Endothelial cell of umbilical vein (primary cell): ENCODE data around the gene OR6N2. TPM values are rescaled to one million over a fixed set of nuclear protein-coding genes. Genes with fewer than 3 reads are reported as not detected.

ENCODE experiments used
- BruUV-seq: library from RNA; stranded (reverse); fragments of 400-500 nt; replicated peaks from 2 replicates; lab custom pipeline; 2021; lab: Mats Ljungman, UMichigan
- CTCF ChIA-PET: fragments of 300-600, 350-600 bp; sonication (Branson Sonifier 250); formaldehyde crosslinking; loops from one replicate; lab custom pipeline; 2021; ENCODE audit warnings: antibody characterized with exemption, inconsistent platforms; lab: Charles Lee
- POLR2A ChIA-PET: fragments of 300-600, 350-600 bp; sonication (Branson Sonifier 250); formaldehyde crosslinking; loops from one replicate; lab custom pipeline; 2021; ENCODE audit warnings: antibody characterized with exemption, inconsistent platforms; lab: Charles Lee
- DNase-seq: peaks from one replicate; pipeline ENCODE4 v3.0.0-alpha.2; 2011; ENCODE audit warnings: low read depth, low spot score
- FAIRE-seq: peaks from 2 replicates; lab custom pipeline; 2011; peaks lifted over from hg19 to GRCh38; lab: Jason Lieb, UNC
- H2AFZ ChIP-seq: 2 replicates; pipeline ENCODE4 v1.6.0; 2012; ENCODE audit warnings: low read depth, low read length, control low read depth, inconsistent platforms
- H3K27ac ChIP-seq: 2 replicates; pipeline ENCODE4 v1.5.1; 2011; ENCODE audit warnings: low read depth, mild to moderate bottlenecking, control low read depth, low read length, moderate library complexity; ENCODE audit not compliant: insufficient read depth
- H3K27me3 ChIP-seq, 2 experiments: 2 replicates each; pipeline versions ENCODE4 v1.6.0 to v1.6.1; 2011; ENCODE audit warnings: low read length in 2 of 2, mixed read lengths in 1 of 2; ENCODE audit not compliant: control insufficient read depth in 2 of 2, insufficient read depth in 2 of 2
- H3K36me3 ChIP-seq, 2 experiments: 2 replicates in 1 of 2; 3 replicates in 1 of 2; pipeline ENCODE4 v1.5.1; 2011; ENCODE audit warnings: low read length in 2 of 2, mild to moderate bottlenecking in 1 of 2, moderate library complexity in 1 of 2; ENCODE audit not compliant: control insufficient read depth in 2 of 2, insufficient read depth in 2 of 2; ENCODE audit errors: extremely low read depth in 1 of 2
- H3K4me1 ChIP-seq: 3 replicates; pipeline ENCODE4 v1.5.1; 2011; ENCODE audit warnings: mild to moderate bottlenecking, low read length; ENCODE audit not compliant: control insufficient read depth, insufficient read depth; ENCODE audit errors: extremely low read depth
- H3K4me2 ChIP-seq: 2 replicates; pipeline ENCODE4 v1.6.1; 2011; ENCODE audit warnings: low read length, control low read depth, mixed read lengths; ENCODE audit not compliant: insufficient read depth
- H3K4me3 ChIP-seq, 3 experiments: fragments of 200-600 bp in 1 of 3; sonication (generic), shearing (Covaris generic) in 1 of 3; replicated peaks in 1 of 3; 2 replicates each; pipeline ENCODE4 v1.5.1; 2011 to 2016; ENCODE audit warnings: control low read depth in 3 of 3, low read length in 3 of 3, mild to moderate bottlenecking in 2 of 3, inconsistent platforms in 1 of 3, low read depth in 1 of 3, moderate library complexity in 1 of 3; ENCODE audit not compliant: insufficient read depth in 1 of 3
- H3K79me2 ChIP-seq: 2 replicates; pipeline ENCODE4 v1.6.0; 2012; ENCODE audit warnings: low read length, inconsistent platforms; ENCODE audit not compliant: control insufficient read depth, insufficient read depth
- H3K9ac ChIP-seq: replicated peaks from 2 replicates; pipeline ENCODE3; 2011; ENCODE audit warnings: low read length, control low read depth; ENCODE audit not compliant: insufficient read depth; ENCODE audit errors: extremely low read depth
- H3K9me1 ChIP-seq: replicated peaks from 3 replicates; pipeline ENCODE4 v1.6.0; 2011; ENCODE audit warnings: mild to moderate bottlenecking, low read length; ENCODE audit not compliant: control insufficient read depth, insufficient read depth; ENCODE audit errors: extremely low read depth
- H3K9me3 ChIP-seq: replicated peaks from 2 replicates; pipeline ENCODE4 v1.5.1; 2012; ENCODE audit warnings: low read length, inconsistent platforms; ENCODE audit not compliant: control insufficient read depth, insufficient read depth
- H4K20me1 ChIP-seq: replicated peaks from 2 replicates; pipeline ENCODE3; 2011; ENCODE audit warnings: mild to moderate bottlenecking, low read length; ENCODE audit not compliant: control insufficient read depth, insufficient read depth; ENCODE audit errors: extremely low read depth
- EZH2 ChIP-seq: IDR thresholded peaks from 2 replicates; pipeline ENCODE4 v1.6.1; 2012; ENCODE audit warnings: borderline replicate concordance, low read depth, mild to moderate bottlenecking, moderate library complexity, low read length, inconsistent platforms; ENCODE audit not compliant: severe bottlenecking
- FOS ChIP-seq: IDR thresholded peaks from 2 replicates; pipeline ENCODE4 v1.6.1; 2011; ENCODE audit warnings: mild to moderate bottlenecking, low read length, moderate library complexity, borderline replicate concordance; ENCODE audit not compliant: insufficient read depth
- GATA2 ChIP-seq: IDR thresholded peaks from 2 replicates; pipeline ENCODE4 v1.7.0; 2011; ENCODE audit warnings: low read depth, mild to moderate bottlenecking, moderate library complexity, mixed read lengths, low read length; ENCODE audit not compliant: insufficient read length, insufficient read depth
- JUN ChIP-seq: IDR thresholded peaks from 2 replicates; pipeline ENCODE4 v1.6.1; 2011; ENCODE audit warnings: borderline replicate concordance, low read depth; ENCODE audit not compliant: insufficient read length, insufficient read depth
- MYC ChIP-seq: IDR thresholded peaks from one replicate; pipeline ENCODE4 v1.6.1; 2011; ENCODE audit warnings: mild to moderate bottlenecking, low read depth, low read length
- POLR2A ChIP-seq: IDR thresholded peaks from 2 replicates; pipeline ENCODE4 v1.6.1; 2012; ENCODE audit warnings: low read depth, mild to moderate bottlenecking, control low read depth, low read length
- POLR2AphosphoS5 ChIP-seq: IDR thresholded peaks from 2 replicates; pipeline ENCODE4 v1.6.1; 2012; ENCODE audit warnings: low read depth, mild to moderate bottlenecking, control low read depth, low read length, moderate library complexity; ENCODE audit not compliant: insufficient read depth
- dilution Hi-C: fragments of 300-500 bp; cut with MboI; formaldehyde crosslinking; loops from one replicate; pipeline ENCODE4 v1.15.0; 2019; ENCODE audit warnings: low sequenced_read_pairs; ENCODE audit not compliant: extremely low pct_ligation_motif_present
- intact Hi-C: fragments of 100-400 bp; cut with micrococcal nuclease; formaldehyde crosslinking; loops from one replicate; pipeline ENCODE4 v1.10.0; 2022
- polyA plus RNA-seq, 4 experiments: library from polyadenylated mRNA; depleted of rRNA in 3 of 4; stranded (reverse) in 3 of 4; unstranded in 1 of 4; fragments of >200 nt; gene quantifications; 2 replicates each; pipeline versions ENCODE4 v1.2.1 to v1.2.3, GENCODE V29; 2011 to 2012; ENCODE audit warnings: missing spikeins in 1 of 4
- total RNA-seq: library from RNA; stranded (reverse); gene quantifications from 2 replicates; pipeline ENCODE4 v1.2.3, GENCODE V29; 2021
- TF ChIP-seq, protein P1 (sequence below): IDR thresholded peaks from 2 replicates; pipeline ENCODE4 v1.6.1; 2011; ENCODE audit not compliant: insufficient read depth, insufficient read length
- TF ChIP-seq, protein P2 (sequence below), 2 donors: IDR thresholded peaks; 1 replicate in 1 of 2; 2 replicates in 1 of 2; pipeline ENCODE4 v1.5.1; 2011; ENCODE audit warnings: low read length in 2 of 2, mild to moderate bottlenecking in 2 of 2, moderate library complexity in 2 of 2, control low read depth in 1 of 2, inconsistent platforms in 1 of 2, low read depth in 1 of 2; ENCODE audit not compliant: insufficient read depth in 1 of 2; ENCODE audit errors: extremely low read depth in 1 of 2

OR6N2 gene
- total and polyA plus RNA-seq, 2 donors (not counting 3 experiments of a cell fraction or from before 2014, with no cell fraction given), result not detected

DNA sequence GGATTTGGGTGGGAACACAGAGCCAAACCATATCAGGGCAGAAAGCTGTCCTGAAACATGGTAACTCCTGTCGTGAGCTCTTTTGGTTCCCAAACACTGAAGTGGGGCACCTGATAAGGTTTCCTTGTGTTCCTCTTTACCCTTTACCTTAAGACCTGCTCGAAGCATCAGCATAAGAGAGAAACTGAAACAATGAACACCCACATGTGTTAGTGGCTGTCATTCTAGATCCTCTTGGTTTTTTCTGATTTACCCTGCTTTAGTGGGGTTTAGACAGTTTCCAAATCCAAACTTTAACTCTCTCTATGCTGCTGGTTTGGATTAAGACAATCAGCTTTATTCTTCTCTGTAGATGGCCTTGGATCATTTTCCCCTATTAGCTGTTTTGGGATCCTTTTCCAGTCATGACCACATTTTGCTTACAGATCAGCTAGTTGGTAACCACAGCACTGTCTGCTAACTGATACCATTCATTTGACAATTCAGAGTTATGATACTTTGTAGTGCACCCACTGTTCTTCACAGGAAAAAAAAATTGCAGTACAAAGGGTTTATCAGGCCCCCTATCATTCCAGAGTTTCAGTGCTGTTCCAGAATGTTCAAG is 49.2 kb upstream of the OR6N2 start:
- H4K20me1 ChIP-seq, result no peaks in the 10 kb centered on the region
- no peak for DNase-seq
- no peaks in the 10 kb centered on the region for H3K9me1 ChIP-seq
- no peaks in the 10 kb centered on the region for H3K9me3 ChIP-seq
- H3K79me2 ChIP-seq, result no peaks in the 10 kb centered on the region
- H3K9ac ChIP-seq, result no peak overlapping the region
- dilution Hi-C loops, result no loop called here
- H3K27ac ChIP-seq, result no peak overlapping the region
- ChIA-PET POLR2A (no interaction called here), CTCF (interaction anchor here (0.7 kb wide), 1 partner anchor 16 kb away, joined by 3 read pairs; no protein-coding TSS in a partner anchor)
- no peak overlapping the region for H2AFZ ChIP-seq
- intact Hi-C loops, result no loop called here
- no peaks in the 10 kb centered on the region for H3K4me1 ChIP-seq
- no peaks in the 10 kb centered on the region for H3K27me3 ChIP-seq
- no peak for TF ChIP-seq POLR2A
- no peak for TF ChIP-seq EZH2
- TF ChIP-seq POLR2AphosphoS5, result no peak
- no peak for TF ChIP-seq GATA2
- no peak overlapping the region for H3K4me3 ChIP-seq
- no peak overlapping the region for H3K4me2 ChIP-seq
- no TSS peak for BruUV-seq
- no peaks in the 10 kb centered on the region for H3K36me3 ChIP-seq
- FAIRE-seq, result no peak

DNA sequence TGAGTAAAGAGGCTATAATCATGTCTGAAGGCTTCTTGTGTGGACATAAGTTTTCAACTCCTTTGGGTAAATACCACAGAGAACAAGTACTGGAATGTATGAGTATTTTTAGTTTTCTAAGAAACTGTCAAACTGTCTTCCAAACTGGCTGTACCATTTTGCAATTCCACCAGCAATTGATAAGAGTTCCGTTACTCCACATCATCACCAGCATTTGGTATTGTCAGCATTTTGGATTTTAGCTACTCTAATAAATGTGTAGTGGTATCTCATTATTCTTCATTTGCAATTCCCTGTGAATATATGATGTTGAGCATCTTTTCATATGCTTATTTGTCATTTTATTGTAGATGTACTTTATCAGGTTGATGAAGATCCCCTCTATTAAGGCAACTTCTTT is 40.7 kb upstream of the OR6N2 start:
- DNase-seq, result no peak
- no peak for FAIRE-seq
- Histone ChIP-seq H3K27ac (no peak overlapping the region), H3K9me3 (no peaks in the 10 kb centered on the region), H3K4me2 (no peak overlapping the region), H3K4me3 (no peak overlapping the region), H3K4me1 (no peaks in the 10 kb centered on the region), H4K20me1 (no peaks in the 10 kb centered on the region), H3K9me1 (no peaks in the 10 kb centered on the region), H3K9ac (no peak overlapping the region), H3K27me3 (no peaks in the 10 kb centered on the region), H3K79me2 (no peaks in the 10 kb centered on the region), H2AFZ (no peak overlapping the region), H3K36me3 (no peaks in the 10 kb centered on the region)
- dilution Hi-C loops, result no loop called here
- BruUV-seq, result no TSS peak
- TF ChIP-seq POLR2A, result no peak
- TF ChIP-seq FOS, result no peak
- no peak for TF ChIP-seq GATA2
- TF ChIP-seq EZH2, result no peak
- TF ChIP-seq, protein P1, sequence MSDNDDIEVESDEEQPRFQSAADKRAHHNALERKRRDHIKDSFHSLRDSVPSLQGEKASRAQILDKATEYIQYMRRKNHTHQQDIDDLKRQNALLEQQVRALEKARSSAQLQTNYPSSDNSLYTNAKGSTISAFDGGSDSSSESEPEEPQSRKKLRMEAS, result no peak
- TF ChIP-seq MYC, result no peak
- TF ChIP-seq, protein P2, sequence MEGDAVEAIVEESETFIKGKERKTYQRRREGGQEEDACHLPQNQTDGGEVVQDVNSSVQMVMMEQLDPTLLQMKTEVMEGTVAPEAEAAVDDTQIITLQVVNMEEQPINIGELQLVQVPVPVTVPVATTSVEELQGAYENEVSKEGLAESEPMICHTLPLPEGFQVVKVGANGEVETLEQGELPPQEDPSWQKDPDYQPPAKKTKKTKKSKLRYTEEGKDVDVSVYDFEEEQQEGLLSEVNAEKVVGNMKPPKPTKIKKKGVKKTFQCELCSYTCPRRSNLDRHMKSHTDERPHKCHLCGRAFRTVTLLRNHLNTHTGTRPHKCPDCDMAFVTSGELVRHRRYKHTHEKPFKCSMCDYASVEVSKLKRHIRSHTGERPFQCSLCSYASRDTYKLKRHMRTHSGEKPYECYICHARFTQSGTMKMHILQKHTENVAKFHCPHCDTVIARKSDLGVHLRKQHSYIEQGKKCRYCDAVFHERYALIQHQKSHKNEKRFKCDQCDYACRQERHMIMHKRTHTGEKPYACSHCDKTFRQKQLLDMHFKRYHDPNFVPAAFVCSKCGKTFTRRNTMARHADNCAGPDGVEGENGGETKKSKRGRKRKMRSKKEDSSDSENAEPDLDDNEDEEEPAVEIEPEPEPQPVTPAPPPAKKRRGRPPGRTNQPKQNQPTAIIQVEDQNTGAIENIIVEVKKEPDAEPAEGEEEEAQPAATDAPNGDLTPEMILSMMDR (IDR thresholded peaks at IDR 0.05; ENCODE audit: extremely low read depth in 1 of 2, insufficient read depth in 1 of 2, low read depth in 1 of 2, low read length in 2 of 2), result no peak
- TF ChIP-seq POLR2AphosphoS5, result no peak
- TF ChIP-seq JUN, result no peak
- intact Hi-C loops, result no loop called here
- ChIA-PET CTCF (no interaction called here), POLR2A (no interaction called here)
